ENCODE results near the gene TSHZ2. TPM values are rescaled to one million over a fixed set of nuclear protein-coding genes. Genes with fewer than 3 reads are reported as not detected.

TSHZ2 gene
- polyA plus RNA-seq, 1 donor from 2014 or later, result 4.6 TPM

- H3K9me3 ChIP-seq (ENCODE audit: low read length), result no peaks in the 10 kb centered on the region
- no peaks in the 10 kb centered on the region for H3K9me2 ChIP-seq (ENCODE audit: insufficient read depth, low read length)
- no peak overlapping the region for H3K4me2 ChIP-seq (ENCODE audit: low read length)
- no peaks in the 10 kb centered on the region for H3K27me3 ChIP-seq (ENCODE audit: insufficient read depth, low read depth, low read length)
- no peak overlapping the region for H3K27ac ChIP-seq (ENCODE audit: low read length)
- no peak overlapping the region for H3K9ac ChIP-seq (ENCODE audit: low read length)
- H3K4me3 ChIP-seq (ENCODE audit: low read length), result no peak overlapping the region
- peak; percentile 38 for TF ChIP-seq EP300 (conservative IDR thresholded peaks at IDR 0.05; ENCODE audit: poor library complexity, severe bottlenecking)
- TF ChIP-seq TAF1 (IDR thresholded peaks at IDR 0.05; ENCODE audit: low read depth), result no peak
- TF ChIP-seq RAD21 (conservative IDR thresholded peaks at IDR 0.05), result no peak
- no peak for TF ChIP-seq SMC3 (conservative IDR thresholded peaks at IDR 0.05; ENCODE audit: poor library complexity)
- no peak for TF ChIP-seq MXI1 (conservative IDR thresholded peaks at IDR 0.05; ENCODE audit: poor library complexity, severe bottlenecking)
- TF ChIP-seq EZH2 (IDR thresholded peaks at IDR 0.05; ENCODE audit: borderline replicate concordance, insufficient read depth, low read length, poor library complexity, severe bottlenecking), result no peak
- TF ChIP-seq, protein P1, sequence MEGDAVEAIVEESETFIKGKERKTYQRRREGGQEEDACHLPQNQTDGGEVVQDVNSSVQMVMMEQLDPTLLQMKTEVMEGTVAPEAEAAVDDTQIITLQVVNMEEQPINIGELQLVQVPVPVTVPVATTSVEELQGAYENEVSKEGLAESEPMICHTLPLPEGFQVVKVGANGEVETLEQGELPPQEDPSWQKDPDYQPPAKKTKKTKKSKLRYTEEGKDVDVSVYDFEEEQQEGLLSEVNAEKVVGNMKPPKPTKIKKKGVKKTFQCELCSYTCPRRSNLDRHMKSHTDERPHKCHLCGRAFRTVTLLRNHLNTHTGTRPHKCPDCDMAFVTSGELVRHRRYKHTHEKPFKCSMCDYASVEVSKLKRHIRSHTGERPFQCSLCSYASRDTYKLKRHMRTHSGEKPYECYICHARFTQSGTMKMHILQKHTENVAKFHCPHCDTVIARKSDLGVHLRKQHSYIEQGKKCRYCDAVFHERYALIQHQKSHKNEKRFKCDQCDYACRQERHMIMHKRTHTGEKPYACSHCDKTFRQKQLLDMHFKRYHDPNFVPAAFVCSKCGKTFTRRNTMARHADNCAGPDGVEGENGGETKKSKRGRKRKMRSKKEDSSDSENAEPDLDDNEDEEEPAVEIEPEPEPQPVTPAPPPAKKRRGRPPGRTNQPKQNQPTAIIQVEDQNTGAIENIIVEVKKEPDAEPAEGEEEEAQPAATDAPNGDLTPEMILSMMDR (IDR thresholded peaks at IDR 0.05; ENCODE audit: poor library complexity, severe bottlenecking), result no peak
- no peak for TF ChIP-seq REST (IDR thresholded peaks at IDR 0.05; ENCODE audit: borderline replicate concordance)
- peak; percentile 38 for TF ChIP-seq POLR2AphosphoS5 (IDR thresholded peaks at IDR 0.05)
- H3K79me2 ChIP-seq (replicated peaks; ENCODE audit: insufficient read depth, low read length), result no peaks in the 10 kb centered on the region
- H4K20me1 ChIP-seq (ENCODE audit: insufficient read depth), result no peaks in the 10 kb centered on the region
- H3F3A ChIP-seq (ENCODE audit: insufficient read depth, low read length, poor library complexity, severe bottlenecking), result no peaks in the 10 kb centered on the region
- no peak overlapping the region for H2AFZ ChIP-seq (ENCODE audit: low read depth, low read length)
- no peaks in the 10 kb centered on the region for H3K36me3 ChIP-seq (ENCODE audit: insufficient read depth, low read length)
Observed at GRCh38 chr20:53231061-53231460, 258.9 kb downstream of the TSHZ2 start.

DNA sequence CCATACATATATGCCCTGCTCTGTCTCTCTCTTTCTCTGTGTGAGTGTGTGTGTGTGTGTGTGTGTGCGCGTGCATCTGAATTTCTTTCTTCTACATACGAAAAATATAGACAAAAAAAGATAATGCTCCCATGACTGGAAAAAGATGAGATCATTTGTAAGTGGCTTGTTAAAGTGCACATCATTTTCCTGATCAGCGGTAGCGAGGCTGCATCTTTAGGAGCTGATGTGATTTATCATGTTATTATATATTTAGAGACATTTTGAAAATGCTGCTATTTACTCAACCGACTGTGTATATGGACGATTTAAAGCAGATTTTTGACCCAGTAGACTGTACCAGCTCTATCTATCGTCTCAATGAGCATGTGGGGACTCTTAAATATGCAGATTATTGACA lies 265.3 kb downstream of the TSHZ2 start:
- no peak overlapping the region for H3K4me2 ChIP-seq (ENCODE audit: low read length)
- H3K27me3 ChIP-seq (ENCODE audit: insufficient read depth, low read depth, low read length), result no peaks in the 10 kb centered on the region
- no peaks in the 10 kb centered on the region for H3K36me3 ChIP-seq (ENCODE audit: insufficient read depth, low read length)
- no peak for TF ChIP-seq POLR2AphosphoS5 (IDR thresholded peaks at IDR 0.05)
- no peak for TF ChIP-seq TAF1 (IDR thresholded peaks at IDR 0.05; ENCODE audit: low read depth)
- TF ChIP-seq, protein P1 (IDR thresholded peaks at IDR 0.05; ENCODE audit: poor library complexity, severe bottlenecking), result no peak
- no peak for TF ChIP-seq RAD21 (conservative IDR thresholded peaks at IDR 0.05)
- TF ChIP-seq EP300 (conservative IDR thresholded peaks at IDR 0.05; ENCODE audit: poor library complexity, severe bottlenecking), result no peak
- TF ChIP-seq REST (IDR thresholded peaks at IDR 0.05; ENCODE audit: borderline replicate concordance), result no peak
- no peak for TF ChIP-seq EZH2 (IDR thresholded peaks at IDR 0.05; ENCODE audit: borderline replicate concordance, insufficient read depth, low read length, poor library complexity, severe bottlenecking)
- TF ChIP-seq MXI1 (conservative IDR thresholded peaks at IDR 0.05; ENCODE audit: poor library complexity, severe bottlenecking), result no peak
- TF ChIP-seq SMC3 (conservative IDR thresholded peaks at IDR 0.05; ENCODE audit: poor library complexity), result no peak
- no peak overlapping the region for H3K27ac ChIP-seq (ENCODE audit: low read length)
- H4K20me1 ChIP-seq (ENCODE audit: insufficient read depth), result no peaks in the 10 kb centered on the region
- no peaks in the 10 kb centered on the region for H3K9me3 ChIP-seq (ENCODE audit: low read length)
- no peaks in the 10 kb centered on the region for H3K9me2 ChIP-seq (ENCODE audit: insufficient read depth, low read length)
- H2AFZ ChIP-seq (ENCODE audit: low read depth, low read length), result no peak overlapping the region
- H3K79me2 ChIP-seq (replicated peaks; ENCODE audit: insufficient read depth, low read length), result no peaks in the 10 kb centered on the region
- no peak overlapping the region for H3K9ac ChIP-seq (ENCODE audit: low read length)
- H3K4me3 ChIP-seq (ENCODE audit: low read length), result no peak overlapping the region
- no peaks in the 10 kb centered on the region for H3F3A ChIP-seq (ENCODE audit: insufficient read depth, low read length, poor library complexity, severe bottlenecking)
